H1 (cell line): ENCODE measurements around the gene CTCF. TPM values are rescaled to one million over a fixed set of nuclear protein-coding genes. Genes with fewer than 3 reads are reported as not detected.

Source experiments
- CBX5 ChIP-seq: fragments of 300-800, 300-1000 bp; sonication (generic); IDR thresholded peaks from 2 replicates; pipeline ENCODE4 v1.7.1; 2016; ENCODE audit warnings: antibody characterized with exemption, low read length, low read depth
- GABPA ChIP-seq: IDR thresholded peaks from 2 replicates; pipeline ENCODE4 v1.6.1; 2011; ENCODE audit warnings: mild to moderate bottlenecking, low read length, moderate library complexity, borderline replicate concordance; ENCODE audit not compliant: insufficient read depth
- KDM5A ChIP-seq: fragments of 200-600 bp; IDR thresholded peaks from 2 replicates; pipeline ENCODE4 v1.7.1; 2012; ENCODE audit warnings: mild to moderate bottlenecking, low read length, inconsistent platforms, mixed read lengths
- RBBP5 ChIP-seq: IDR thresholded peaks from 2 replicates; pipeline ENCODE4 v1.7.1; 2012; ENCODE audit warnings: low read depth, mild to moderate bottlenecking, inconsistent platforms, low read length, moderate library complexity, borderline replicate concordance
- SIRT6 ChIP-seq: IDR thresholded peaks from one replicate; pipeline ENCODE4 v1.7.1; 2012; ENCODE audit warnings: low read length, inconsistent platforms
- SRF ChIP-seq: IDR thresholded peaks from 2 replicates; pipeline ENCODE4 v1.6.1; 2011; ENCODE audit warnings: mild to moderate bottlenecking, low read depth, low read length, moderate library complexity
- YY1 ChIP-seq: IDR thresholded peaks from 2 replicates; pipeline ENCODE4 v1.6.1; 2011; ENCODE audit warnings: low read depth, mild to moderate bottlenecking, low read length
- polyA plus RNA-seq, 7 experiments: library from polyadenylated mRNA; depleted of rRNA in 3 of 7; stranded (reverse) in 5 of 7; unstranded in 2 of 7; fragments of >200 nt in 5 of 7; fragments of 200-250 nt in 2 of 7; gene quantifications; 1 replicate in 5 of 7; 2 replicates in 1 of 7; 4 replicates in 1 of 7; pipeline versions ENCODE4 v1.2.1 to v1.2.3, GENCODE V29; 2011 to 2013; ENCODE audit warnings: missing spikeins in 2 of 7, mixed read lengths in 2 of 7
- total RNA-seq: library from RNA; stranded (reverse); fragmentation: NEBNext Ultra II Directional; extraction: Animal tissue kit (Norgen Biotek cat#: 25700); gene quantifications from 2 replicates; pipeline ENCODE4 v1.2.1, GENCODE V29; 2021
- TF ChIP-seq, protein P1 (sequence below): fragments of 300-600 bp; sonication (generic); IDR thresholded peaks from 2 replicates; pipeline ENCODE4 v1.7.1; 2012; ENCODE audit warnings: low read length, moderate library complexity, mild to moderate bottlenecking, inconsistent platforms; ENCODE audit not compliant: insufficient replicate concordance

Gene CTCF
- total and polyA plus RNA-seq, 2 of the 8 experiments (the other 6 are each of a cell fraction or from before 2014, with no cell fraction given): 32.4 to 66.0 TPM

DNA sequence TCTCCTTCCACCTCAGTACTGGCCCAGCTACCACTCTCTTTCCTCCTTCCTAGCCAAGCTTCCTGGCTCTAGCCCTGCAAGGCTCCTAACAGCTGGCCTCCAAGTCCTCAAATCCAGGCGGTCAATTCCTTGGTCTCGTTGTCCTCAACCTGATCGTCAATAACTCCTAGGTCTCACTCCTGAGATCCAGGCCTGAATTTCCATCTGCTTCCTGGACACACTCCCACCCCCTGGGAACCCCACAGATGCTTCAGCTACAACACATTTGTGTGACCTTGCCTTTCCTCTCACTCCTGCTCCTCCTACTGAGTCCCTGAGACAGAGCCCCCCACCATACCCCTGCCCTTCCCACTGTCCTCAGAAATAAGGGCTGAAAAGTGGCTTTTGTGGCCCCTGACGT, 101.9 kb downstream of the CTCF start (continued):
- TF ChIP-seq, protein P1, sequence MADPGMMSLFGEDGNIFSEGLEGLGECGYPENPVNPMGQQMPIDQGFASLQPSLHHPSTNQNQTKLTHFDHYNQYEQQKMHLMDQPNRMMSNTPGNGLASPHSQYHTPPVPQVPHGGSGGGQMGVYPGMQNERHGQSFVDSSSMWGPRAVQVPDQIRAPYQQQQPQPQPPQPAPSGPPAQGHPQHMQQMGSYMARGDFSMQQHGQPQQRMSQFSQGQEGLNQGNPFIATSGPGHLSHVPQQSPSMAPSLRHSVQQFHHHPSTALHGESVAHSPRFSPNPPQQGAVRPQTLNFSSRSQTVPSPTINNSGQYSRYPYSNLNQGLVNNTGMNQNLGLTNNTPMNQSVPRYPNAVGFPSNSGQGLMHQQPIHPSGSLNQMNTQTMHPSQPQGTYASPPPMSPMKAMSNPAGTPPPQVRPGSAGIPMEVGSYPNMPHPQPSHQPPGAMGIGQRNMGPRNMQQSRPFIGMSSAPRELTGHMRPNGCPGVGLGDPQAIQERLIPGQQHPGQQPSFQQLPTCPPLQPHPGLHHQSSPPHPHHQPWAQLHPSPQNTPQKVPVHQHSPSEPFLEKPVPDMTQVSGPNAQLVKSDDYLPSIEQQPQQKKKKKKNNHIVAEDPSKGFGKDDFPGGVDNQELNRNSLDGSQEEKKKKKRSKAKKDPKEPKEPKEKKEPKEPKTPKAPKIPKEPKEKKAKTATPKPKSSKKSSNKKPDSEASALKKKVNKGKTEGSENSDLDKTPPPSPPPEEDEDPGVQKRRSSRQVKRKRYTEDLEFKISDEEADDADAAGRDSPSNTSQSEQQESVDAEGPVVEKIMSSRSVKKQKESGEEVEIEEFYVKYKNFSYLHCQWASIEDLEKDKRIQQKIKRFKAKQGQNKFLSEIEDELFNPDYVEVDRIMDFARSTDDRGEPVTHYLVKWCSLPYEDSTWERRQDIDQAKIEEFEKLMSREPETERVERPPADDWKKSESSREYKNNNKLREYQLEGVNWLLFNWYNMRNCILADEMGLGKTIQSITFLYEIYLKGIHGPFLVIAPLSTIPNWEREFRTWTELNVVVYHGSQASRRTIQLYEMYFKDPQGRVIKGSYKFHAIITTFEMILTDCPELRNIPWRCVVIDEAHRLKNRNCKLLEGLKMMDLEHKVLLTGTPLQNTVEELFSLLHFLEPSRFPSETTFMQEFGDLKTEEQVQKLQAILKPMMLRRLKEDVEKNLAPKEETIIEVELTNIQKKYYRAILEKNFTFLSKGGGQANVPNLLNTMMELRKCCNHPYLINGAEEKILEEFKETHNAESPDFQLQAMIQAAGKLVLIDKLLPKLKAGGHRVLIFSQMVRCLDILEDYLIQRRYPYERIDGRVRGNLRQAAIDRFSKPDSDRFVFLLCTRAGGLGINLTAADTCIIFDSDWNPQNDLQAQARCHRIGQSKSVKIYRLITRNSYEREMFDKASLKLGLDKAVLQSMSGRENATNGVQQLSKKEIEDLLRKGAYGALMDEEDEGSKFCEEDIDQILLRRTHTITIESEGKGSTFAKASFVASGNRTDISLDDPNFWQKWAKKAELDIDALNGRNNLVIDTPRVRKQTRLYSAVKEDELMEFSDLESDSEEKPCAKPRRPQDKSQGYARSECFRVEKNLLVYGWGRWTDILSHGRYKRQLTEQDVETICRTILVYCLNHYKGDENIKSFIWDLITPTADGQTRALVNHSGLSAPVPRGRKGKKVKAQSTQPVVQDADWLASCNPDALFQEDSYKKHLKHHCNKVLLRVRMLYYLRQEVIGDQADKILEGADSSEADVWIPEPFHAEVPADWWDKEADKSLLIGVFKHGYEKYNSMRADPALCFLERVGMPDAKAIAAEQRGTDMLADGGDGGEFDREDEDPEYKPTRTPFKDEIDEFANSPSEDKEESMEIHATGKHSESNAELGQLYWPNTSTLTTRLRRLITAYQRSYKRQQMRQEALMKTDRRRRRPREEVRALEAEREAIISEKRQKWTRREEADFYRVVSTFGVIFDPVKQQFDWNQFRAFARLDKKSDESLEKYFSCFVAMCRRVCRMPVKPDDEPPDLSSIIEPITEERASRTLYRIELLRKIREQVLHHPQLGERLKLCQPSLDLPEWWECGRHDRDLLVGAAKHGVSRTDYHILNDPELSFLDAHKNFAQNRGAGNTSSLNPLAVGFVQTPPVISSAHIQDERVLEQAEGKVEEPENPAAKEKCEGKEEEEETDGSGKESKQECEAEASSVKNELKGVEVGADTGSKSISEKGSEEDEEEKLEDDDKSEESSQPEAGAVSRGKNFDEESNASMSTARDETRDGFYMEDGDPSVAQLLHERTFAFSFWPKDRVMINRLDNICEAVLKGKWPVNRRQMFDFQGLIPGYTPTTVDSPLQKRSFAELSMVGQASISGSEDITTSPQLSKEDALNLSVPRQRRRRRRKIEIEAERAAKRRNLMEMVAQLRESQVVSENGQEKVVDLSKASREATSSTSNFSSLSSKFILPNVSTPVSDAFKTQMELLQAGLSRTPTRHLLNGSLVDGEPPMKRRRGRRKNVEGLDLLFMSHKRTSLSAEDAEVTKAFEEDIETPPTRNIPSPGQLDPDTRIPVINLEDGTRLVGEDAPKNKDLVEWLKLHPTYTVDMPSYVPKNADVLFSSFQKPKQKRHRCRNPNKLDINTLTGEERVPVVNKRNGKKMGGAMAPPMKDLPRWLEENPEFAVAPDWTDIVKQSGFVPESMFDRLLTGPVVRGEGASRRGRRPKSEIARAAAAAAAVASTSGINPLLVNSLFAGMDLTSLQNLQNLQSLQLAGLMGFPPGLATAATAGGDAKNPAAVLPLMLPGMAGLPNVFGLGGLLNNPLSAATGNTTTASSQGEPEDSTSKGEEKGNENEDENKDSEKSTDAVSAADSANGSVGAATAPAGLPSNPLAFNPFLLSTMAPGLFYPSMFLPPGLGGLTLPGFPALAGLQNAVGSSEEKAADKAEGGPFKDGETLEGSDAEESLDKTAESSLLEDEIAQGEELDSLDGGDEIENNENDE: no peak
- TF ChIP-seq RBBP5 (no peak), YY1 (no peak), CBX5 (no peak), KDM5A (no peak), SIRT6 (no peak), SRF (no peak), GABPA (no peak)
- TF ChIP-seq, all 59 proteins: peak for 0
